ENCODE measurements around the gene LAMA2. TPM values are rescaled to one million over a fixed set of nuclear protein-coding genes. Genes with fewer than 3 reads are reported as not detected.

The LAMA2 gene
- 110 and 204 TPM in 2 replicates for total RNA-seq

GRCh38 chr6:128882991-128883611 lies at the start of gene LAMA2:
Gene LAMA2 (plus strand): TSS chr6:128883138. CDS start chr6:128883246, 108 bp downstream.

